ENCODE data around the gene GPC6.

The GPC6 gene

GRCh38 chr13:94120878-94121277 is 894.3 kb downstream of the GPC6 start:
- DNase-seq (ENCODE audit: low spot score) = no peak

GRCh38 chr13:94121686-94122085 is 895.1 kb downstream of the GPC6 start:
- no peak for DNase-seq (ENCODE audit: low spot score)

GRCh38 chr13:94122300-94122915 is 895.8 kb downstream of the GPC6 start:
- no peak for DNase-seq (ENCODE audit: low spot score)

GRCh38 chr13:94123557-94123956 is 897.0 kb downstream of the GPC6 start:
- DNase-seq (ENCODE audit: low spot score) = no peak

GRCh38 chr13:94128430-94128829 is 901.8 kb downstream of the GPC6 start:
- DNase-seq (ENCODE audit: low spot score) = no peak

- DNase-seq (ENCODE audit: low spot score) = no peak
Observed at GRCh38 chr13:94129490-94129894, 902.9 kb downstream of the GPC6 start.

- DNase-seq (ENCODE audit: low spot score) = no peak
Observed at GRCh38 chr13:94138831-94139230, 912.2 kb downstream of the GPC6 start.

GRCh38 chr13:94139393-94139995 is 912.9 kb downstream of the GPC6 start:
- no peak for DNase-seq (ENCODE audit: low spot score)

- DNase-seq (ENCODE audit: low spot score) = no peak
Observed at GRCh38 chr13:94140027-94140426, 913.4 kb downstream of the GPC6 start.

- no peak for DNase-seq (ENCODE audit: low spot score)
Observed at GRCh38 chr13:94140511-94140910, 913.9 kb downstream of the GPC6 start.

- DNase-seq (ENCODE audit: low spot score) = peak; percentile 38
Observed at GRCh38 chr13:94143624-94144350, 917.2 kb downstream of the GPC6 start.

GRCh38 chr13:94145966-94146365 is 919.4 kb downstream of the GPC6 start:
- DNase-seq (ENCODE audit: low spot score) = no peak

GRCh38 chr13:94153586-94153985 is 927.0 kb downstream of the GPC6 start:
- DNase-seq (ENCODE audit: low spot score) = no peak

GRCh38 chr13:94154367-94154766 is 927.8 kb downstream of the GPC6 start:
- DNase-seq (ENCODE audit: low spot score) = peak; percentile 31

GRCh38 chr13:94157705-94158218 is 931.2 kb downstream of the GPC6 start:
- DNase-seq (ENCODE audit: low spot score) = no peak

- DNase-seq (ENCODE audit: low spot score) = no peak
Observed at GRCh38 chr13:94160875-94161274, 934.3 kb downstream of the GPC6 start.

- DNase-seq (ENCODE audit: low spot score) = no peak
Observed at GRCh38 chr13:94162289-94162688, 935.7 kb downstream of the GPC6 start.

GRCh38 chr13:94163535-94163934 is 936.9 kb downstream of the GPC6 start:
- DNase-seq (ENCODE audit: low spot score) = no peak

GRCh38 chr13:94168783-94169453 is 942.3 kb downstream of the GPC6 start:
- DNase-seq (ENCODE audit: low spot score) = no peak

- DNase-seq (ENCODE audit: low spot score) = no peak
Observed at GRCh38 chr13:94169454-94170144, 943.0 kb downstream of the GPC6 start.

- no peak for DNase-seq (ENCODE audit: low spot score)
Observed at GRCh38 chr13:94170145-94170571, 943.6 kb downstream of the GPC6 start.

- DNase-seq (ENCODE audit: low spot score) = no peak
Observed at GRCh38 chr13:94172416-94172815, 945.8 kb downstream of the GPC6 start.

Measured in iPS-NIHi11 (cell line).